Stimulated activated CD4-positive, alpha-beta T cell treated with anti-CD3 and anti-CD28 coated beads, Interleukin-4, amount 100 ng/mL, for 4 hours (primary cell): ENCODE data around the gene CNTD1.
"Not testable (repeated sequence)": the region's sequence is repeated elsewhere in the genome, so short reads cannot be mapped to it uniquely, and the experiment has no call there.

Experiments
- DNase-seq, 2 experiments: peaks; one replicate each; pipeline ENCODE4 v3.0.0-alpha.2; 2020

The CNTD1 gene

GRCh38 chr17:42798383-42799380 lies at the start of gene CNTD1, which contains the start of gene COA3:
TSS of gene CNTD1 (plus strand) at chr17:42798861. CDS start at chr17:42799068, 207 bp downstream.
TSS of gene COA3 (minus strand) at chr17:42798704. CDS start at chr17:42798681, 23 bp downstream.
- DNase-seq = peak; percentile 74 to 79

- no peak for DNase-seq
Measured at GRCh38 chr17:42748908-42749798, 49.5 kb upstream of the CNTD1 start.

GRCh38 chr17:42750739-42751344 lies 47.8 kb upstream of the CNTD1 start:
- DNase-seq = no peak

GRCh38 chr17:42751628-42752027 lies 47.0 kb upstream of the CNTD1 start:
- no peak for DNase-seq

- no peak for DNase-seq
Measured at GRCh38 chr17:42754782-42755181, 43.9 kb upstream of the CNTD1 start.

GRCh38 chr17:42759982-42760651 lies 38.5 kb upstream of the CNTD1 start:
- no peak for DNase-seq

GRCh38 chr17:42760652-42761581 lies 37.7 kb upstream of the CNTD1 start, which contains the start of gene RAMP2:
TSS of gene RAMP2 (plus strand) at chr17:42761227. CDS start at chr17:42761262, 35 bp downstream.
- DNase-seq = peak in 1 of 2 experiments; percentile 17

- no peak for DNase-seq
Measured at GRCh38 chr17:42761638-42762037, 37.0 kb upstream of the CNTD1 start.

GRCh38 chr17:42766124-42766523 lies 32.5 kb upstream of the CNTD1 start:
- no peak for DNase-seq

- no peak for DNase-seq
Measured at GRCh38 chr17:42767512-42767911, 31.1 kb upstream of the CNTD1 start.

GRCh38 chr17:42768006-42768405 lies 30.7 kb upstream of the CNTD1 start:
- DNase-seq = not testable (repeated sequence)

GRCh38 chr17:42769964-42770363 lies 28.7 kb upstream of the CNTD1 start:
- not testable (repeated sequence) for DNase-seq

- DNase-seq = no peak
Measured at GRCh38 chr17:42772945-42773289, 25.7 kb upstream of the CNTD1 start.

GRCh38 chr17:42773290-42774035 lies 25.2 kb upstream of the CNTD1 start, which contains the start of gene VPS25:
TSS of gene VPS25 (plus strand) at chr17:42773449. CDS start at chr17:42773476, 27 bp downstream.
- DNase-seq = peak; percentile 66 to 71

GRCh38 chr17:42774066-42774745 lies 24.5 kb upstream of the CNTD1 start:
- no peak for DNase-seq

- DNase-seq = no peak
Measured at GRCh38 chr17:42775534-42776098, 23.0 kb upstream of the CNTD1 start.

- DNase-seq = no peak
Measured at GRCh38 chr17:42778570-42778969, 20.1 kb upstream of the CNTD1 start.

- DNase-seq = no peak
Measured at GRCh38 chr17:42779304-42779935, 19.2 kb upstream of the CNTD1 start.
